ENCODE measurements around the gene RPL39L.

Gene RPL39L

DNA sequence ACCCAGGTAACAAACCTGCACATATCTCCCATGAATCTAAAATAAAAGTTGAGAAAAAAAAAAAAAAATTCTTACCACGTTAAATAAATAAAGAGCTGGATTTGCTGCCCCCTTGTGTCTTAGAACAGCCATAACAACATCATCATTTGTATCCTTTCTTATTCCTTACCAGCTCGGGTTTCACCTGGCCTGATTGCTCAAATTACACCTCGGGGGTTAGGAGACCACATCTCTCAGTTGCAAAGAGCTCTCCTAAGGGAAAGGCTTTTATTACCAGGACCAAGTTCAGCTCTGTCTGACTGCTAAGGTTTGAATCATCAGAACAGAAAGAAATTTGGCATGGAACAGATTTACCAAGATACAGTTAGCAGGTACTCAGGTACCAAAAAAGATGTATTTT is 25.8 kb upstream of the RPL39L start:
- DNase-seq (ENCODE audit: low read depth), result peak; percentile 74
- TF ChIP-seq, protein P1, sequence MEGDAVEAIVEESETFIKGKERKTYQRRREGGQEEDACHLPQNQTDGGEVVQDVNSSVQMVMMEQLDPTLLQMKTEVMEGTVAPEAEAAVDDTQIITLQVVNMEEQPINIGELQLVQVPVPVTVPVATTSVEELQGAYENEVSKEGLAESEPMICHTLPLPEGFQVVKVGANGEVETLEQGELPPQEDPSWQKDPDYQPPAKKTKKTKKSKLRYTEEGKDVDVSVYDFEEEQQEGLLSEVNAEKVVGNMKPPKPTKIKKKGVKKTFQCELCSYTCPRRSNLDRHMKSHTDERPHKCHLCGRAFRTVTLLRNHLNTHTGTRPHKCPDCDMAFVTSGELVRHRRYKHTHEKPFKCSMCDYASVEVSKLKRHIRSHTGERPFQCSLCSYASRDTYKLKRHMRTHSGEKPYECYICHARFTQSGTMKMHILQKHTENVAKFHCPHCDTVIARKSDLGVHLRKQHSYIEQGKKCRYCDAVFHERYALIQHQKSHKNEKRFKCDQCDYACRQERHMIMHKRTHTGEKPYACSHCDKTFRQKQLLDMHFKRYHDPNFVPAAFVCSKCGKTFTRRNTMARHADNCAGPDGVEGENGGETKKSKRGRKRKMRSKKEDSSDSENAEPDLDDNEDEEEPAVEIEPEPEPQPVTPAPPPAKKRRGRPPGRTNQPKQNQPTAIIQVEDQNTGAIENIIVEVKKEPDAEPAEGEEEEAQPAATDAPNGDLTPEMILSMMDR (IDR thresholded peaks at IDR 0.05; ENCODE audit: low read length, missing control alignments), result peak; percentile 60
- no peak overlapping the region for H3K4me3 ChIP-seq (replicated peaks; ENCODE audit: low read depth, low read length)

DNA sequence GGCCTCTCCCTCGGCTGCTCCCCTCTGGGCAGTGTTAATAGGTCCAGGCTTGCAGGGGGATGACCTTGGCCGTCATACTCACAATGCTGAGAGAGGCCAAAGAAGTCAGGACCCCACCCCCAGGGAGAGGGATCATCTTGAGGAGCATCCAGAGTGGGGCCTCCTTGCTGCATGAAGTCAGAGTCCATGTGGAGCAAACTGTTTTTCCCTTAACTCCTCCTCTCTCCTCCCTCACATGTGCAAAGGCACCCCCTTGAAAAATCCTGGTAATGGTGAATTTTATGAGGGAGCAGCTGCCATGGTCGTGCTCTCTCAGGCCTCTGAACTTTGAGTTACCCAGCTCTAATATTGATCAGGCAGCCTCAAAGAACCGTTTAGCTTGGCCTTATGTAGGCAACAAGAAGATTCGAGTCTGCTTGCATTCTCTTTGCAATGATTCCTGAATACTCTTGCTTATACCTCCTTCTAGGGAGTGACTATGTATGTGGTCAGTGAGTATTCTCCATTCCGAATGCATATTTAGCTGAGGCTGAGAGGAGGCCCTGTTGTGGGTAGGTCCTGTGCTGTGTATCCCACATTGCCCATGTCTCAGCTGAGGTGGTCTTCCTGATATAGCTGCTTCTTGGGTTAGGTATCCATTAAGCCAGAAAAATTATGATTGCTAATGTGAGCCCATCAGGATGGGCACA is 23.1 kb upstream of the RPL39L start:
- TF ChIP-seq, protein P1 (IDR thresholded peaks at IDR 0.05; ENCODE audit: low read length, missing control alignments), result no peak
- H3K4me3 ChIP-seq (replicated peaks; ENCODE audit: low read depth, low read length), result no peak overlapping the region
- DNase-seq (ENCODE audit: low read depth), result no peak

DNA sequence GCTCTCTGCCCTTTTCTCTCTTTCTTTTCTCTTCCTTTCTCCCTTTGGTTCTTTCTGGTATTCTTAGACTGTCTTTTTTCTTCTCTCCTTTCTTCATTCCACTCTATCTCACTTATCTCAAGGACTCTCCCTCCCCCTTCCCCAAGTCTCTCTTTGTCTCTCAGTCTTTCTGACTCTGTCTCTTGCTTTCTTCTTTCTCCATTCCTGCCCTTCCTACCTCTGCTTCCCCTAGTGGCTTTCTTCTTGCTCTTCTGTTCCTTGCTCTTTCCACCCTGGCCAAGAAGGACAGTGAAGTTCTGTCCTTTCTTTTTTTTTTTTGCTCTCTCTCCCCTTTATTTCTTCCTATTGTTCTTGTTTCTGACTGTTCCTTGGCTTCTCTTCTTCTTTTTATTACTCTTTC is 22.3 kb upstream of the RPL39L start:
- no peak for DNase-seq (ENCODE audit: low read depth)
- H3K4me3 ChIP-seq (replicated peaks; ENCODE audit: low read depth, low read length), result no peak overlapping the region
- TF ChIP-seq, protein P1 (IDR thresholded peaks at IDR 0.05; ENCODE audit: low read length, missing control alignments), result no peak

DNA sequence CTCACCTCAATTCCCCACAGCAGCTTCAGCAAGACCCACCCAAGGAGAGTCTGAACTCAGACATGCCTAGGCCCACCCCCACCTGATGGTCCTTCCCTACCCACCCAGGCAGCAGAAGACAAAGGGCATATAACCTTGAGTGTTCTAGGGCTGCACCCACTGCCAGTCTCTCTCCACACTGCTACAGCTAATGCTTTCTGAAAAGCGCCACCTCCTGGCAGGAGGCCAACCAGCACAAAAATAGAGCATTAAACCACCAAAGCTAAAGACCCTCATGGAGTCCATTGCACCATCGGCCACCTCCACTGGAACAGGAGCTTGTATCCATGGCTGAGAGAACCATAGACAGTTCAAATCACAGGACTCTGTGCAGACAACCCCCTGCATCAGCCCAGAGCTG is 11.3 kb upstream of the RPL39L start:
- TF ChIP-seq, protein P1 (IDR thresholded peaks at IDR 0.05; ENCODE audit: low read length, missing control alignments), result no peak
- no peak for DNase-seq (ENCODE audit: low read depth)
- H3K4me3 ChIP-seq (replicated peaks; ENCODE audit: low read depth, low read length), result no peak overlapping the region

DNA sequence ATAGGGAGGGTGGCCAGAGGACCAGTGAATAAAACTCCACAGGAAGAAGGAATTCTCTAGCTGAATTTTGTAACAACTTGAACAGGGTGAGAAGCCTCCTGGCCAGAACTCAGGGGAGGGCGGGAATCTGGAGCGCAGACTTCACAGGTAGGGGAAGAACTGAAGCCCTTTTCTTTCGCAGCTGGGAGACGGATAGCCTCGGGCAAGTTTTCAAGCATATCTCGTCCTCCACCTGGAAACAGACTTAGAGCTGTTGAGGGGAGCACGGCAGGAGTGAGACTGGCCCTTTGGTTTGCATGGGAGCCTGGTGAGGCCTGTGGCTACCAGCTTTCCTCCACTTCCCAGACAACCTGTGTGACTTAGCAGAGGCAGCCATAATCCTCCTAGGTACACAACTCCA is 10.9 kb upstream of the RPL39L start:
- DNase-seq (ENCODE audit: low read depth), result no peak
- TF ChIP-seq, protein P1 (IDR thresholded peaks at IDR 0.05; ENCODE audit: low read length, missing control alignments), result no peak
- H3K4me3 ChIP-seq (replicated peaks; ENCODE audit: low read depth, low read length), result no peak overlapping the region

DNA sequence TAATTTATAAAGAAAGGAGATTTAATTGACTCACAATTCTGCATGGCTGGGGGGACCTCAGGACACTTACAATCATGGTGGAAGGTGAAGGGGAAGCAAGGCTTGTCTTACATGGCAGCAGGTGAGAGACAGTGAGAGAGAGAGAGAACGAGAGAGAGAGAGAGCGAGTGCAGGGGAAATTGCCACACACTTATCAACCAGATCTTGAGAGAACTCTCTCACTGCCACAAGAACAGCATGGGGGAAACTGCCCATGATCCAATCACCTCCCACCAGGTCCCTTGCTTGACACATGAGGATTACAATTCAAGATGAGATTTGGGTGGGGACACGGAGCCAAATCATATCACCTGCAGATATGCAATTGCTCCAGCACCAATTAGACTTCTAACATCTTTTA is 7.1 kb upstream of the RPL39L start:
- no peak overlapping the region for H3K4me3 ChIP-seq (replicated peaks; ENCODE audit: low read depth, low read length)
- TF ChIP-seq, protein P1 (IDR thresholded peaks at IDR 0.05; ENCODE audit: low read length, missing control alignments), result no peak
- DNase-seq (ENCODE audit: low read depth), result no peak

Data from fibroblast of pulmonary artery (primary cell).